ENCODE data around the gene MRPL10. TPM values are rescaled to one million over a fixed set of nuclear protein-coding genes. Genes with fewer than 3 reads are reported as not detected.

MRPL10 gene
- total and polyA plus RNA-seq, 8 donors, result 7.8 to 85.2 (median 31.4) TPM

DNA sequence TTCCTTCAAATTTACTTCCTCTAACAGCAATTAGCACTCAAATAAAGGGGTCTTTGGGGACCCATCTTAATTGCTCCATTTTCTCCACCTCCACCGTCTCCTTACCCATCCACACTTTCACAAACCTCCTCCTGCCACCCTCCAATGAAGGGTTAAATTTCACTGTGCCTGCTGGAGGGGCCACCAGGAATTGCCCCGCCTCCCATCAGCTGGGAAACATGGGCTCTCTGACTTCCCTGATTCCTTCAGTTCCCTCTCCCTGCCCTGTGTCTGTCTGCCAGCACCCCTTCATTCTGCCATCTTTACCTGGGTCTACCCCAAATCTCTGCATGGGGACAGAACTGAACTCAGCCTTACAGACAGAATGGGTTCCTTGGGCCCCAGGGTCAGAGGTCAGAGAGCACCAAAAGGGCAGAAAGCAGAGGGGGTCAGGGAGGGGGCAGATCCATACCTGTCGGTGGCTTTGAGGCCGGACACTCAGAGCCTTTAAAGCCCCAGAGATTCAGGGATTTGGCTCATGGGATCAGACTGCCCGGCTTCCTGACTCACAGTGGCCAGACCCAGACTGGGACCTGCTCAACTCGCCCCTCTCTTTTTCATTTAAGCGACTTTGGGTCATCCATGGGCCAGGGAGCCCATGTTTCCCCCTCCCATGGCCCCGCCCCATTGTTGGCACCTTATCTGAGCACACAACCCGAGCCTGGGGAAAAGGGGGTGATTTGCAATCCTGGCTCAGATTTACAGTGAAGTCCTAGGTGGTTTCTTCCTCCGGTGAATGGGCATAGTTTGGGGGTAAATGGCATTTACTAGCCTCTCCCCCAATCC lies 47.1 kb upstream of the MRPL10 start:
- DNase-seq, result no peak
- H3K36me3 ChIP-seq, result no peaks in the 10 kb centered on the region
- peaks cover 6 to 71% (median 20%) of the 10 kb centered on the region in 3 donors for H3K27me3 ChIP-seq
- TF ChIP-seq POLR2AphosphoS5 (IDR thresholded peaks at IDR 0.05) (no peak), POLR2A (IDR thresholded peaks at IDR 0.05) (no peak)
- TF ChIP-seq, protein P1, sequence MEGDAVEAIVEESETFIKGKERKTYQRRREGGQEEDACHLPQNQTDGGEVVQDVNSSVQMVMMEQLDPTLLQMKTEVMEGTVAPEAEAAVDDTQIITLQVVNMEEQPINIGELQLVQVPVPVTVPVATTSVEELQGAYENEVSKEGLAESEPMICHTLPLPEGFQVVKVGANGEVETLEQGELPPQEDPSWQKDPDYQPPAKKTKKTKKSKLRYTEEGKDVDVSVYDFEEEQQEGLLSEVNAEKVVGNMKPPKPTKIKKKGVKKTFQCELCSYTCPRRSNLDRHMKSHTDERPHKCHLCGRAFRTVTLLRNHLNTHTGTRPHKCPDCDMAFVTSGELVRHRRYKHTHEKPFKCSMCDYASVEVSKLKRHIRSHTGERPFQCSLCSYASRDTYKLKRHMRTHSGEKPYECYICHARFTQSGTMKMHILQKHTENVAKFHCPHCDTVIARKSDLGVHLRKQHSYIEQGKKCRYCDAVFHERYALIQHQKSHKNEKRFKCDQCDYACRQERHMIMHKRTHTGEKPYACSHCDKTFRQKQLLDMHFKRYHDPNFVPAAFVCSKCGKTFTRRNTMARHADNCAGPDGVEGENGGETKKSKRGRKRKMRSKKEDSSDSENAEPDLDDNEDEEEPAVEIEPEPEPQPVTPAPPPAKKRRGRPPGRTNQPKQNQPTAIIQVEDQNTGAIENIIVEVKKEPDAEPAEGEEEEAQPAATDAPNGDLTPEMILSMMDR (IDR thresholded peaks at IDR 0.05), result no peak
- no peak overlapping the region for H3K27ac ChIP-seq
- H3K9me3 ChIP-seq, result no peaks in the 10 kb centered on the region
- H3K4me1 ChIP-seq, result peaks cover 0 to 17% (median 5%) of the 10 kb centered on the region in 4 donors
- 42 to 47% (median 43%) methylated on average over 10 of the region's 10 CpGs for WGBS, 5 donors
- intact Hi-C loops (cut with DNase I; ENCODE audit: low total_unique reads), result no loop called here
- H3K4me3 ChIP-seq, result no peak overlapping the region

DNA sequence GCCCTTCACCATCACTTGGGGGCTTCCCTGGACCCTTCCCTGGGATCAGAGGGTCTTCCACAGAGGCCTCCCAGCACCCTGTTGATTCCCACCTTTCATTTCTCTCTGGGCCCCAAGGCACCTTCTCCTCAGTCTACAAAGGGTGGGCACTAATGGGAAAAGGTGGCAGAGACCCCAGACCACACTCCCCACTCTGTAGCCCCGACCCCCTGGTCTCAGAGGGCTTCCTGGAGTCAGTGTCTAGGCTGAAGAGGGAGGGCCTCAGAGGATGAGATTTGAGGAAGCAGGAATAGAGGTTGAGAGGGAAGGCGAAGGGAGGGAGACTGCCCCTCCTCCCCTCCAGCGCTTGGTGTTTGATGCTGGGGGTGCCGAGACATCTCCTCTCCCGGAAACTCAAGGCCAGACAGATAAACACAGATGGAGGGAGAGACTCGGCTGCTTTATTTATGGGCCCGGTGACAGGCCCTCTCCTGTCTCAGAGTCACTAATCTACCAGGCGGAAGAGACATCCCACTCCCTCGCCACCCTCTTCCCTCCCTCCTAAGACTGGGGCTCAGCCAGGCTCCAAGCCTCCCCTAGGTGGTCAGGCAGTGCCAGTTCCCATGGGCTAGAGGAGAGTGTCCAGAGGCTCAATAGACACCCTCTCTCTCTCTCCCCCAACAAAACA lies 46.2 kb upstream of the MRPL10 start:
- H3K4me3 ChIP-seq, result no peak overlapping the region
- H3K27me3 ChIP-seq, result peaks cover 8 to 71% (median 29%) of the 10 kb centered on the region in 3 donors
- no peak for TF ChIP-seq EP300 (IDR thresholded peaks at IDR 0.05)
- TF ChIP-seq POLR2AphosphoS5 (IDR thresholded peaks at IDR 0.05), result no peak
- TF ChIP-seq, protein P1 (IDR thresholded peaks at IDR 0.05), result no peak
- no peak for TF ChIP-seq POLR2A (IDR thresholded peaks at IDR 0.05)
- no peak for DNase-seq
- WGBS, 5 donors, result 47 to 67% (median 61%) methylated on average over 9 of the region's 9 CpGs
- H3K4me1 ChIP-seq, result peaks cover 0 to 12% (median 5%) of the 10 kb centered on the region in 4 donors
- no peaks in the 10 kb centered on the region for H3K36me3 ChIP-seq
- H3K27ac ChIP-seq, result no peak overlapping the region
- H3K9me3 ChIP-seq, result no peaks in the 10 kb centered on the region
- intact Hi-C loops (cut with DNase I; ENCODE audit: low total_unique reads), result no loop called here

DNA sequence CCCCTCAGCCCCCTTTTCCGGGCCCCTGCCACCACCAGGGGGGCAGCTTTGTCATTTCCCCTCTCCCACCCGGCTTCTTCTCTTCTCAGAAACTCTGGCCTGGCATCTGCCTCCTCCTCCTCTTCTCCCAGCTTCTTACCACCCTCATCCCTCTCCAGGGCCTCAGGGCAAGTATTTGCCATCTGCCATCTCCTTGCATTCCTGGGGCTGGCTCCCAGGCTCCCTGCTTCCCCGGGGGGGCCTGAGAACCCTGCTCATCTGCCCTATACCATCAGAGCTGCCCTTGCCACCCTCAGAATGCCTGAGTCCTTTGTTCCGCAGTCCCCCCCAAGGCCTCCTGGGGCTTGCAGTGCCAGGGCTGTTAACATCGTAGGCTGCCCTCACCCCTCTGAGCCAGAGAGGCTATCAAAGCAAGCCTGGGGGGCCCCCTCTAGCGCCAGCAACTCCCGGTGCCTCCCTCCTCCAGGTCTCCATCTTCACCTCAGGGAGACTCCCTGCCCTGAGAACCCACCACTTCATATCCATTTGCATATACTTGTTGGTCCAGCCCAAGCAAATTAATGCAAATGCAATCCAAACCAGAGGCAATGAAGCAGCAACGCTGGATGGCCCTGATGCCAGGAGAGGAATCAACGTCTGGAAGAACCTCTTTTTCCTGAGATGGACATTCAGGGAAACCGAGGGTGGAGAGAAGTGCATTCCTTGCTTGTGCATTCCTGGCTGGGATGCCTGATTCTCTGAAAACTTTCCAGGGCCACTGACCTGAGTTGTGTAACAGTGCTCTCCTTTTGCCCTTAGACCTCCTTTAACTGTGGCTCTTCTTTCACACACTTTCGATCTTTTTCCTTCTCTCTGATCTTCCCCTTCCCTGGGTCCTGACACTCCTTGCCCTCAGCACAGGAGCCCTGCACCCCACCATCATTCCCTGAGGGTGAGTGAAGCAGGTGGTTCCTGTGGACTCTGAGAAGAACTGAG lies 44.0 kb upstream of the MRPL10 start:
- Histone ChIP-seq H3K36me3 (no peaks in the 10 kb centered on the region), H3K9me3 (no peaks in the 10 kb centered on the region), H3K4me1 (peaks cover 0 to 9% (median 4%) of the 10 kb centered on the region in 4 donors), H3K27me3 (peaks cover 13 to 92% (median 48%) of the 10 kb centered on the region in 3 donors), H3K27ac (no peak overlapping the region), H3K4me3 (no peak overlapping the region)
- no peak for DNase-seq
- intact Hi-C loops (cut with DNase I; ENCODE audit: low total_unique reads), result no loop called here
- TF ChIP-seq POLR2AphosphoS5 (IDR thresholded peaks at IDR 0.05), result no peak
- 48 to 64% (median 59%) methylated on average over 11 of the region's 11 CpGs for WGBS, 5 donors

GRCh38 chr17:47873200-47874090 lies 42.1 kb upstream of the MRPL10 start:
- TF ChIP-seq, protein P1 (IDR thresholded peaks at IDR 0.05), result no peak
- no peak for TF ChIP-seq POLR2A (IDR thresholded peaks at IDR 0.05)
- TF ChIP-seq EP300 (IDR thresholded peaks at IDR 0.05), result no peak
- TF ChIP-seq POLR2AphosphoS5 (IDR thresholded peaks at IDR 0.05), result no peak
- Histone ChIP-seq H3K27ac (no peak overlapping the region), H3K4me1 (peaks cover 0 to 9% (median 4%) of the 10 kb centered on the region in 4 donors), H3K27me3 (peaks cover 13 to 98% (median 50%) of the 10 kb centered on the region in 3 donors), H3K4me3 (no peak overlapping the region), H3K9me3 (no peaks in the 10 kb centered on the region), H3K36me3 (no peaks in the 10 kb centered on the region)
- 60 to 67% (median 63%) methylated on average over 4 of the region's 4 CpGs for WGBS, 5 donors
- intact Hi-C loops (cut with DNase I; ENCODE audit: low total_unique reads), result no loop called here
- DNase-seq, result no peak
